GM10248 (cell line): Measurements from ENCODE around the gene CPM.
"Not testable (repeated sequence)": the region's sequence is repeated elsewhere in the genome, so short reads cannot be mapped to it uniquely, and the experiment has no call there.

Source experiments
- CTCF ChIA-PET: fragments of 300-600 bp; sonication (Branson Sonifier 250); formaldehyde crosslinking; extraction: SDS; loops from one replicate; lab custom pipeline; 2021; ENCODE audit warnings: antibody characterized with exemption; lab: Yijun Ruan, JAX
- POLR2A ChIA-PET: fragments of 350-650 bp; sonication (Branson Sonifier 250); formaldehyde crosslinking; extraction: SDS; loops from one replicate; lab custom pipeline; 2020; ENCODE audit warnings: antibody characterized with exemption; lab: Yijun Ruan, JAX
- DNase-seq: peaks from one replicate; pipeline ENCODE4 v3.0.0; 2012; ENCODE audit errors: extremely low spot score
- TF ChIP-seq, protein P1 (sequence below): IDR thresholded peaks from 2 replicates; pipeline ENCODE4 v1.5.1; 2012; ENCODE audit warnings: mild to moderate bottlenecking, low read depth; ENCODE audit errors: extremely low read depth, missing control alignments, control extremely low read depth

CPM gene

DNA sequence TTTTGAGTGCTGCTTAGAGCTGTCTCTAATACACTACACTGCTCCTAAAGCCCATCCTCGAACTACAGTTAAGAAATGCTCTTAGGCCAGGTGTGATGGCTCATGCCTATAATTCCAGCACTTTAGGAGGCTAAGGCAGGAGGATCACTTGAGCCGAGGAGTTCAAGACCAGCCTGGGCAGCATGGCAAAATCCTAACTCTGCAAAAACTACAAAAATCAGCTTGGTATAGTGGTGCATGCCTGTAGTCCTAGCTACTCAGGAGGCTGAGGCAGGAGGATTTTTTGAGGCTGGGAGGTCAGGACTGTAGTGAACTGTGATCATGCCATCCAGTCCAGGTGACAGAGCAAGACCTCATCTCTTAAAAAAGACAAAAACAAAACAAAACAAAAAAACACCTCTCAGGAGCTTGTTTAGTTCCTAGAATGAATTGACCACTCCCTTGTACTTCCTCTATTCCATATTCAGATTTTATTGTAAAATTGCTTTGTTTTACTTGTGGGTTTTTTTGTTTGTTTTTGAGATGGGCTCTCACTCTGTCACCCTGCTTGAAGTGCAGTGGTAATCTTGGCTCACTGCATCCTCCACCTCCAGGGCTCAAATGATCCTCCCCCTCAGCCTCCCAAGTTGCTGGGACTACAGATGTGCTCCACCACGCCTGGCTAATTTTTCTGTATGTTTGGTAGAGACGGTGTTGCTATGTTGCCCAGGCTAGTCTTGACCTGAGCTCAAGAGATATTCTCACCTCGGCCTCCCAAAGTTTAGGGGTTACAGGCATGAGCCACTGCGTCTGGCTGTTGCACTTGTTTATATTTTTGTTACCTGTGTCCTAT lies 111.4 kb downstream of the CPM start:
- ChIA-PET CTCF (interaction anchor here (1.1 to 8.4 kb wide), 4 partner anchors 9 to 76 kb away, joined by 3 to 81 read pairs (median 4); partner anchors contain the start of gene SLC35E3), POLR2A (interaction anchor here (0.9 kb wide), 1 partner anchor 13 kb away, joined by 5 read pairs; the partner anchor contains the start of gene MDM2)
- TF ChIP-seq, protein P1, sequence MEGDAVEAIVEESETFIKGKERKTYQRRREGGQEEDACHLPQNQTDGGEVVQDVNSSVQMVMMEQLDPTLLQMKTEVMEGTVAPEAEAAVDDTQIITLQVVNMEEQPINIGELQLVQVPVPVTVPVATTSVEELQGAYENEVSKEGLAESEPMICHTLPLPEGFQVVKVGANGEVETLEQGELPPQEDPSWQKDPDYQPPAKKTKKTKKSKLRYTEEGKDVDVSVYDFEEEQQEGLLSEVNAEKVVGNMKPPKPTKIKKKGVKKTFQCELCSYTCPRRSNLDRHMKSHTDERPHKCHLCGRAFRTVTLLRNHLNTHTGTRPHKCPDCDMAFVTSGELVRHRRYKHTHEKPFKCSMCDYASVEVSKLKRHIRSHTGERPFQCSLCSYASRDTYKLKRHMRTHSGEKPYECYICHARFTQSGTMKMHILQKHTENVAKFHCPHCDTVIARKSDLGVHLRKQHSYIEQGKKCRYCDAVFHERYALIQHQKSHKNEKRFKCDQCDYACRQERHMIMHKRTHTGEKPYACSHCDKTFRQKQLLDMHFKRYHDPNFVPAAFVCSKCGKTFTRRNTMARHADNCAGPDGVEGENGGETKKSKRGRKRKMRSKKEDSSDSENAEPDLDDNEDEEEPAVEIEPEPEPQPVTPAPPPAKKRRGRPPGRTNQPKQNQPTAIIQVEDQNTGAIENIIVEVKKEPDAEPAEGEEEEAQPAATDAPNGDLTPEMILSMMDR: no peak
- DNase-seq: no peak

DNA sequence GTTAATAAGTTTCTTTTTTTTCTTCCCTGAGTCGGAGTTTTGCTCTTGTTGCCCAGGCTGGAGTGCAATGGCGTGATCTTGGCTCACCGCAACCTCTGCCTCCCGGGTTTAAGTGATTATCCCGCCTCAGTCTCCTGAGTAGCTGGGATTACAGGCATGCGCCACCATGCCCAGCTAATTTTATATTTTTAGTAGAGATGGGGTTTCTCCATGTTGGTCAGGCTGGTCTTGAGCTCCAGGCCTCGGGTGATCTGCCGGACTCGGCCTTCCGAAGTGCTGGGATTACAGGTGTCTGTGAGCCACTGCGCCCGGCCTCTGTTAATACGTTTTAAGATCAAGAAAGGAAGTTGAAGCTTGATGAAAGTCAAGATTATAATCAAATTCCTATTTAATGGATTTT lies 113.5 kb downstream of the CPM start:
- ChIA-PET CTCF (interaction anchor here (3.6 to 8.4 kb wide), 2 partner anchors 11 to 12 kb away, joined by 18 to 81 read pairs; partner anchors contain the start of gene MDM2), POLR2A (interaction anchor here (1.5 to 1.6 kb wide), 2 partner anchors 11 kb away, joined by 8 to 9 read pairs; no protein-coding TSS in a partner anchor)
- DNase-seq: not testable (repeated sequence)

- CTCF ChIA-PET: interaction anchor here (3.6 to 8.4 kb wide), 2 partner anchors 8 to 15 kb away, joined by 18 to 81 read pairs; partner anchors contain the start of gene MDM2
- no peak for DNase-seq
- TF ChIP-seq, protein P1: no peak
- POLR2A ChIA-PET: interaction anchor here (0.6 to 3.1 kb wide), 4 partner anchors 8 to 205 kb away, joined by 4 to 18 read pairs (median 6); partner anchors contain the start of genes MDM2 and RAP1B
These were observed 116.8 kb downstream of the CPM start for GRCh38 chr12:68815928-68816800.

DNA sequence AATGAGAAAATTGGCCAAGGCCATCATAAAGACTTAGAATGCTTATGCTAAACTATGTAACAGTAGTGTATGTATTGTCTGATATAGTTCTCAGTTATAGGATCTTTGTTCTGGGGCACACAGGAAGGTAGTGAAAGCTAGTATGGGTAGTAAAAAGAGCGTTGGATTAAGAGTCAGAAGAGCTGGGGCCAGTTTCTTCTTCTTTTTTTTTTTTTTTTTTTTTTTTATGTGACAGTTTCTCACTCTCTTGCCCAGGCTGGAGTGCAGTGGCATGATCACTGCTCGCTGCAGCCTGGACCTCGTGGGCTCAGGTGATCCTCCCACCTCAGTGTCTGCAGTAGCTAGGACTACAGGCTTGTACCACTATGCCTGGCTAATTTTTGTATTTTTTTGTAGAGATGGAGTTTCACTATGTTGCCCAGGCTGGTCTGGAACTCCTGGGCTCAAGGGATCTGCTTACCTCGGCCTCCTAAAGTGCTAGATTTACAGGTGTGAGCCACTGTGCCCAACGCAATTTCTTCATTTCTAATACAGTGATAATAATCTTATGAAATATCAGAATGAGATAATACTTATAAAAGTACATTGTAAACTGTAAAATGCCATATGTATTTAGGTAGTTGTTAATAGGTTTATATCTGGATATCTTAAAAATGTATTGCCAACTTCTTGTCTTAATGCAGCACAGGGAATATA lies 117.6 kb downstream of the CPM start:
- POLR2A ChIA-PET: interaction anchor here (0.6 to 3.1 kb wide), 5 partner anchors 7 to 251 kb away, joined by 3 to 18 read pairs (median 6); partner anchors contain the start of genes MDM2 and RAP1B
- DNase-seq: no peak
- CTCF ChIA-PET: interaction anchor here (8.4 kb wide), 1 partner anchor 16 kb away, joined by 81 read pairs; no protein-coding TSS in a partner anchor
- TF ChIP-seq, protein P1: no peak

GRCh38 chr12:68814490-68815231 lies 118.3 kb downstream of the CPM start:
- POLR2A ChIA-PET: interaction anchor here (0.6 to 0.7 kb wide), 2 partner anchors 202 to 250 kb away, joined by 3 to 8 read pairs; no protein-coding TSS in a partner anchor
- CTCF ChIA-PET: interaction anchor here (8.4 kb wide), 1 partner anchor 16 kb away, joined by 81 read pairs; no protein-coding TSS in a partner anchor
- no peak for DNase-seq
- TF ChIP-seq, protein P1: no peak

DNA sequence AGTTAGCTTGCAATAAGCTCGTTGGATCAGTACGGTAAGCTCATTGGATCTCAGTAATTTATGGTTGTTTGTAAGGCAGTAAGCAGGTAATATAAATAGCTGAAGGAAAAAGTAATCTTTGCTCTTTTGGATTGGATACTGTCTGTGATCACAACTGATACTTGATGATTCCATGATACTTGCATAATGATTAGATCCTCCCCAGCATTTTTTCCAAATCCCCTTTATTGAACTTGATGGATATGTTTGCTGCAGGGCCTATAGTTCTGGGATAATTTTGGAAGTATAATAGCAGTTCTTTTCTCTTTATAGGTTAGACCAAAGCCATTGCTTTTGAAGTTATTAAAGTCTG lies 119.8 kb downstream of the CPM start:
- ChIA-PET POLR2A (interaction anchor here (0.5 to 0.9 kb wide), 3 partner anchors 10 to 71 kb away, joined by 3 to 7 read pairs (median 3); no protein-coding TSS in a partner anchor), CTCF (interaction anchor here (0.9 to 3.1 kb wide), 6 partner anchors 8 to 454 kb away, joined by 3 to 21 read pairs (median 4); no protein-coding TSS in a partner anchor)
- DNase-seq: no peak
- TF ChIP-seq, protein P1: no peak
